Activated CD4-positive, alpha-beta memory T cell treated with anti-CD3 and anti-CD28 coated beads for 36 hours (primary cell): ENCODE data around the gene ENTR1. TPM values are rescaled to one million over a fixed set of nuclear protein-coding genes. Genes with fewer than 3 reads are reported as not detected.

ENCODE experiments used
- CTCF ChIA-PET: fragments of 350-600 bp; sonication (Branson Sonifier 250); formaldehyde crosslinking; loops from one replicate; lab custom pipeline; 2021; ENCODE audit warnings: antibody characterized with exemption, inconsistent platforms; lab: Charles Lee
- POLR2A ChIA-PET: fragments of 350-600 bp; sonication (Branson Sonifier 250); formaldehyde crosslinking; loops from one replicate; lab custom pipeline; 2021; ENCODE audit warnings: antibody characterized with exemption; lab: Charles Lee
- DNase-seq: peaks from one replicate; pipeline ENCODE4 v3.0.0-alpha.2; 2020
- H3K27ac Mint-ChIP-seq: one replicate; pipeline ENCODE4 v1.8.0; 2021; ENCODE audit warnings: mixed read lengths
- H3K27me3 Mint-ChIP-seq: one replicate; pipeline ENCODE4 v1.8.0; 2021; ENCODE audit warnings: mixed read lengths
- H3K36me3 Mint-ChIP-seq: one replicate; pipeline ENCODE4 v1.8.0; 2021; ENCODE audit warnings: mixed read lengths
- H3K4me1 Mint-ChIP-seq: one replicate; pipeline ENCODE4 v1.8.0; 2021; ENCODE audit warnings: low read depth, mixed read lengths
- H3K4me3 Mint-ChIP-seq: one replicate; pipeline ENCODE4 v1.8.0; 2021; ENCODE audit warnings: mild to moderate bottlenecking, mixed read lengths
- H3K9me3 Mint-ChIP-seq: one replicate; pipeline ENCODE4 v1.8.0; 2021; ENCODE audit warnings: mixed read lengths
- intact Hi-C: fragments of 100-400 bp; cut with micrococcal nuclease; formaldehyde crosslinking; loops from one replicate; pipeline ENCODE4 v1.15.1; 2023
- total RNA-seq, 2 experiments: library from RNA; stranded (reverse); gene quantifications; one replicate each; pipeline ENCODE4 v1.2.3, GENCODE V29; 2021

ENTR1 gene
- total RNA-seq, 2 experiments from 2014 or later = 66.9 to 74.9 TPM

GRCh38 chr9:136370687-136371532 is 39.5 kb downstream of the ENTR1 start:
- Mint-ChIP-seq H3K27ac (no peak overlapping the region), H3K36me3 (peaks cover 4% of the 10 kb centered on the region), H3K27me3 (no peaks in the 10 kb centered on the region), H3K9me3 (no peaks in the 10 kb centered on the region), H3K4me1 (no peaks in the 10 kb centered on the region), H3K4me3 (no peak overlapping the region)
- ChIA-PET CTCF (no interaction called here), POLR2A (no interaction called here)
- intact Hi-C loops = no loop called here
- no peak for DNase-seq

DNA sequence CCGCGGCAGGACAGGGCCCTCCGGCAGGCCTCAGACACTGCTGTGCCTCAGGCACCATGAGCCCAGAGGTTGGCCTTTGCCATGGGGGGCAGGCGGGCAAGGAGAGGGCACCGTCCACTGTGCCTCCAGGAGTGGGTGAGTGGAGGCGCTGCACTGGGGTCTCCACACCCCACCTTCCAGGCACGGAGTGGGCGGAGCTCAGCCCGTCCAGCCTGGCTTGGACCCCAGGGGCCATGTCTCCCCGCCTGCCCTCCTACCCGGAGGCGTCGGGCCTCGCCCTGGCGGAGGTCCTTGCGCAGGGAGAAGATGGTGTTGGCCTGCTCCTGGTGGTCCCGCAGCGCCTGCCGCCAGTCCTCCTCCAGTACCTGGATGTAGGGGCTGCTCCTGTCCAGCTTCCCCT is 40.4 kb downstream of the ENTR1 start:
- no peak overlapping the region for H3K27ac Mint-ChIP-seq
- H3K27me3 Mint-ChIP-seq = no peaks in the 10 kb centered on the region
- H3K9me3 Mint-ChIP-seq = no peaks in the 10 kb centered on the region
- no peak overlapping the region for H3K4me3 Mint-ChIP-seq
- no peaks in the 10 kb centered on the region for H3K36me3 Mint-ChIP-seq
- ChIA-PET CTCF (no interaction called here), POLR2A (no interaction called here)
- DNase-seq = no peak
- intact Hi-C loops = no loop called here
- no peaks in the 10 kb centered on the region for H3K4me1 Mint-ChIP-seq

DNA sequence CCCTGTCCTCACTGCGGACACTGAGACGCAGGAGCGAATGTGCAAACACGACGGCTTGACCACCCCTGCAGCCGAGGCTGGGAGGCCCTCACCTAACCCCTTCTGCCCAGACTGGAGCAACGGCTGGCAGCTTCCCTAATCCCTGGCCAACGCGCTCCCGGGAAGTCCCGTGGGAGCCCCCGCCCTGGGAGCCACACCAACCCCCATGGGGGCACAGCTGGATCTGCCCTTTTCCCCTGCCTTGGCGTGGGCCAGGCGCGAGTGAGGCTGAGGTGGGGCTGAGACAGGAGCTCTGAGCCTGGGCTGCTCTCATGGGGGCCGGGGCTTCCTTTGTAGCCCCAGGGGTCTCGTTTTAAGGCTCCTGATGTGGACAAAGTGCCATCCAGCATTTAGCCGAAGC is 42.2 kb downstream of the ENTR1 start:
- intact Hi-C loops = no loop called here
- no peak for DNase-seq

DNA sequence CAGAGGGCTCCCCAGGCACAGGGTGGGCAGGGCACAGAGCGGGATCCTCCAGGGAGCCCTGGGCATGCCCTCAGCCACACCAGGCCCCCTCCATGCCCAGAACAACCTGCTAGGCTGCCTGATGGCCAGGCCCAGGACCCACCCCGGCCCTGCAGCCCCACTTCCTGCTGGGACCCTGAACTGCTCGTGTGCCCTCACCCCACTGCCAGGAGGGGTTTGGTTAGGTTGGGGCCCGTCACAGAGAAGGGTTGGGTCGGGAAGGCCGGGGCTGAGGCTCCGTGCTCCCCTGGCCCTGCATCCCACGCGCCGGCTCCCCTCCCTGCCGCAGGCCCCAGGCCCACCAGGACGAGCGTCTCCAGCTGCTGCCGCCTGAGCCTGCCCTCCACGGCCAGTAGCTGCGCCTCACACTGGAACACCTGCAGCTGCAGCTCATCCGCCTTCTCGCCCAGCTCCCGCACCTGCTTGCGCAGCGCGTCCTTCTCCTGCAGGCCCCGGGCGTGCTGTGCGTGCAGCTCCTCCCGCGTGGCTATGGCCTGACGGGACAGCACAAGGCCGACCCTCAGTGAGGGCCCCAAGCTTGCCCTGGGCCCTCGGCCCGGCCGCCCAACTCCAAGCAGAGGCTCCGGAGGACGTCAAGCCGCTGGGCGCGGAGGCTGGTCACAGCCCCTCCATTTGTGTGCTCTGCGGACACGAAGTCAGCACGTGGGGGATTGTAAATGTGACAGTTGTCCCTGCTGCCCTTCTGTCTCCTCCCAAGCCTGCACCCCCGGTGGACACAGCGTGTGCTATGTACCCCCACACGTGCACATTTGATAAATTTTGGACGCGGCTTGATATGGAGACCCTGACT is 42.9 kb downstream of the ENTR1 start:
- H3K27ac Mint-ChIP-seq = no peak overlapping the region
- ChIA-PET POLR2A (interaction anchor here (1.1 kb wide), 1 partner anchor 17 kb away, joined by 4 read pairs; no protein-coding TSS in a partner anchor), CTCF (interaction anchor here (1.5 kb wide), 1 partner anchor 8 kb away, joined by 3 read pairs; no protein-coding TSS in a partner anchor)
- H3K9me3 Mint-ChIP-seq = no peaks in the 10 kb centered on the region
- H3K27me3 Mint-ChIP-seq = no peaks in the 10 kb centered on the region
- H3K4me1 Mint-ChIP-seq = peaks cover 7% of the 10 kb centered on the region
- no peak for DNase-seq
- H3K4me3 Mint-ChIP-seq = no peak overlapping the region
- H3K36me3 Mint-ChIP-seq = no peaks in the 10 kb centered on the region
- intact Hi-C loops = no loop called here

More for the DNA sequence above, 42.2 kb downstream of the ENTR1 start:
- Mint-ChIP-seq H3K27ac (no peak overlapping the region), H3K36me3 (no peaks in the 10 kb centered on the region), H3K4me1 (peaks cover 3% of the 10 kb centered on the region), H3K4me3 (no peak overlapping the region), H3K27me3 (no peaks in the 10 kb centered on the region), H3K9me3 (no peaks in the 10 kb centered on the region)
- ChIA-PET CTCF (no interaction called here), POLR2A (no interaction called here)

DNA sequence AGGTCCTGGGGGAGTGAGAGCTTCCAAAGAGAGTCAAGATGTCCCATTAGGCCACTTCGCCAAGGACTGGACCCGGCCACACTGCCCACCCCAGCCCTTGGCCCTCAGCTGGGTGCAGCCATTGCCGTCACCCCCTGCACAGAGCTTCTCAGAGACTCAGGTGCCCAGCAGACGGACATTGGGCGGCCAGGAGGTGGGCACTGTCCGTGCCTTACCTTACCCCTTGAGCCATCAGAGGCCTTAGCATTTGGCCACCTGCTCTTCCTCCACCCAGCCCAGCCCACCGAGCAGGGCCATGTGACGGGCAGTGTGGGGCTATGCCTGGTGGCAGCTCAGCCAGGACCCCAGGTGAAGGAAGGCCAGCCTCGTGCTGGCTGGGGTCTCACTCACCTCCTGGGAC is 43.6 kb downstream of the ENTR1 start:
- Mint-ChIP-seq H3K27ac (no peak overlapping the region), H3K4me1 (peaks cover 9% of the 10 kb centered on the region), H3K4me3 (no peak overlapping the region), H3K9me3 (no peaks in the 10 kb centered on the region), H3K27me3 (no peaks in the 10 kb centered on the region), H3K36me3 (no peaks in the 10 kb centered on the region)
- ChIA-PET CTCF (interaction anchor here (0.8 to 1.5 kb wide), 2 partner anchors 8 to 34 kb away, joined by 3 read pairs; no protein-coding TSS in a partner anchor), POLR2A (interaction anchor here (1.1 kb wide), 1 partner anchor 18 kb away, joined by 4 read pairs; no protein-coding TSS in a partner anchor)
- intact Hi-C loops = no loop called here
- no peak for DNase-seq

DNA sequence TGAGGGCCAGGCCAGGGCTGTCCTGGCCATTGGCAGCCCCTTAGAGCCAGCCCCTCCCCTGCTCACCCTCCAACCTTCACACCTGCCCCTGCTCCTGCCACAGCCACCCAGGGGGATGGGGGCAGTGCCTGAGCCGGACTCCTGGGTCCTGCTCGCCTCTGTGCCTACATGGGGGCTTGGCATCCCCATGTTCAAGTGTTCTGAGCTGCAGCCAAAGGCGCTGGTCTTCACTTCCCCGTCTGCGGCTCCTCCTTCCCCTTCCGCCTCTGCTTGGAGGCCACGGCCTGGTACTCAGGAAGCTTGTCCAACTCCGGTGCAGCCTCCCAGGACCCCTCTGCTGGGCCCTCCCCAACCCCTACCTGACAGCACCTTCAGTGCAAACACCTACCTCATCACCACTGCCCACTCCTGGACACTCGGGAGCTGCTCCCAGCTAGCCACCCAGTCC is 44.6 kb downstream of the ENTR1 start:
- Mint-ChIP-seq H3K27me3 (no peaks in the 10 kb centered on the region), H3K36me3 (no peaks in the 10 kb centered on the region), H3K4me1 (peaks cover 9% of the 10 kb centered on the region), H3K27ac (no peak overlapping the region), H3K9me3 (no peaks in the 10 kb centered on the region), H3K4me3 (no peak overlapping the region)
- POLR2A ChIA-PET = no interaction called here
- CTCF ChIA-PET = interaction anchor here (1.5 kb wide), 1 partner anchor 9 kb away, joined by 3 read pairs; no protein-coding TSS in a partner anchor
- intact Hi-C loops = no loop called here
- DNase-seq = no peak

- Mint-ChIP-seq H3K9me3 (no peaks in the 10 kb centered on the region), H3K36me3 (no peaks in the 10 kb centered on the region), H3K27me3 (no peaks in the 10 kb centered on the region), H3K4me3 (no peak overlapping the region), H3K4me1 (peaks cover 9% of the 10 kb centered on the region), H3K27ac (no peak overlapping the region)
- no peak for DNase-seq
- intact Hi-C loops = no loop called here
- ChIA-PET CTCF (interaction anchor here (1.3 to 2.4 kb wide), 2 partner anchors 35 to 74 kb away, joined by 3 to 12 read pairs; no protein-coding TSS in a partner anchor), POLR2A (no interaction called here)
Observed at GRCh38 chr9:136364942-136365774, 45.3 kb downstream of the ENTR1 start.

DNA sequence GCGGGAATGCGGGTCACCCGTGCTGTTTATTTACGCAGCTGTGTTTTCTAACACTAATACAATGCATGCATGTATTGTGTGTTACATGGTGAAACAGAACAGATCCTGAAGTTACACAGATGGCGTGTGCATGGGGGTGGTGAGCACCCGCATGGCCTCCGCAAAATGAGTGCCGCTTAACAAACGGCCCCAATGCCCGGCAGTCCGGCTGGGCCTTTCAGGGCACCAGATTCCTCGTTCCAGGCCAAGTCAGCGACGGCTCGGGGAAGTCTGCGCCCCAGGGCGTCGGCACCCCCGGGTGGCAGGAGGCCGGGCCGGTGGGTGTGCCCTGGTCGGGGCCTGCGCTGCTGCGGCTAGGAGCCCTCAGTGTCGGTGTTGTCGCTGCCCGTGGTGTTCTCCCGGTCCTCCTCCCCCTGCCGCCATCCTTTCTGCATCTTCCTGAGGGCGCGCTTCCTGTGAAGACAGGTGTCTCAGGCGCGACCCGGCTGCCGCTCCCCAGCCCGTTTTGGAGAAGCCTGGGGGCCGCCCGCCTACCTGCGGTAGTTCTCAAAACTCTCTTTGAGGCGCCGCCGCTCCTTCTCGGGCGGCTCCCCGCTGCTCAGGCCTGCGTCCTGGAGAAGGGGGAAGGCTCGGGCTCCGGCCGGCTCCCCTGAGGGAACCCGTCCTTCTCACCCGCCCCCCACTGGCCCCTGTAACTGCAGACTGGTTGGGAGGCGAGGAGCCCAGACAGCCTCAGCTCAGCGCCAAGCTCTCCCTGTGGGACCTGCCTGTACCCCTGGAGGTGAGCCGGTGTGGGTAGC is 46.3 kb downstream of the ENTR1 start:
- Mint-ChIP-seq H3K27ac (no peak overlapping the region), H3K9me3 (no peaks in the 10 kb centered on the region), H3K27me3 (no peaks in the 10 kb centered on the region), H3K36me3 (no peaks in the 10 kb centered on the region), H3K4me3 (peak overlapping the region; percentile 32), H3K4me1 (peaks cover 9% of the 10 kb centered on the region)
- intact Hi-C loops = loop anchor here (1.0 to 2.0 kb wide), 4 partner anchors 39 to 119 kb away; partner anchors contain the start of genes ENTR1, INPP5E, PMPCA and SEC16A
- CTCF ChIA-PET = interaction anchor here (0.6 to 2.4 kb wide), 19 partner anchors 10 to 403 kb away, joined by 3 to 13 read pairs (median 3); partner anchors contain the start of genes SNAPC4 and UBAC1
- POLR2A ChIA-PET = interaction anchor here (1.1 to 1.6 kb wide), 10 partner anchors 10 to 255 kb away, joined by 3 to 5 read pairs (median 4); partner anchors contain the start of genes ENTR1, GPSM1 and PMPCA
- DNase-seq = no peak

DNA sequence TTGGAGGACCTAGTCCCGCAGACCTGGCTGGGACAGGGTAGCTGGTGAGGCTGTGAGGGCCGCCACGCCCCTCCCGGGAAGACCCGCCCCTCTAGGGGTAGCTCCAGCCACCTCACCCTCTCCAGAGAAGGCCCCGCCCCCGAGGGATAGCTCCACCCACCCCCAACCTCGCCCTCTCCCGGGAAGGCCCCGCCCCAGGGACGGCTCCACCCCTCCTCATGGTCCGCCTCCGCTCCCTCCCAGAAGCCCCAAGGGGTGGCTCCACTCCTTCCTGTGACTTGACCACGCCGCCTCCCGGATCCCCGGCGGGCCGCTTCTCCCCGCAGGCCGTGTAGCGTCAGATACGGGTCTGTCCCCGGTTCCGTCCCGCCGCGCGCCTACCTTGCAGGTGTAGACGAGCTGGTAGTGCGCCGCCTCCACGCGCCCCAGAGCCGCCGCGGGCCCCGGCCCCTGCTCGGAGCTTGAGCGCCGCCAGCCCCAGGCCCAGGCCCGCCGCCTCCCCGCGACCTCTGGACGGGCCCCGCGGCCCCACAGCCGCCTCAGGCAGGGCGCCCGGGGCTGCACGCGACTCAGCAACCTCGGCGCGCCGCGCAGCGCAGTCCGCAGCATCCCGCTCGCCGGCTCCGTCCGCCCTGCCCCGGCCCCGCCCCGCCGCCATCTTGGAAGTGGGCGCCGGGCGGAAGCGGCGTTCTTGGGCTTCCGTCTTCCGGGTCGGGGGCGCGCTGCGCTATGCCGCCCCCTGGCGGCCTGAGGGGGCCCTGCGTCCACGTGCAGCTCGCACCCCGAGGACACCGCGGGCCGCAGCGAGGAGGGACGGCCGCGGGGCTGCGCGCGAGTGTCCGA is 47.1 kb downstream of the ENTR1 start, which contains the start of gene DNLZ:
Gene DNLZ (minus strand): TSS at position 639 of the 843 bp plus-strand sequence. CDS start 30 bp downstream, at position 609.
- Mint-ChIP-seq H3K27me3 (no peaks in the 10 kb centered on the region), H3K4me3 (peak within 1 kb of the TSS; percentile 83), H3K27ac (peak within 1 kb of the TSS; percentile 88), H3K4me1 (peaks cover 9% of the 10 kb centered on the region), H3K36me3 (no peaks in the 10 kb centered on the region), H3K9me3 (no peaks in the 10 kb centered on the region)
- ChIA-PET CTCF (interaction anchor here (0.6 to 2.4 kb wide), 24 partner anchors 9 to 402 kb away, joined by 3 to 13 read pairs (median 3); partner anchors contain the start of genes SNAPC4 and UBAC1), POLR2A (interaction anchor here (0.8 to 1.6 kb wide), 12 partner anchors 9 to 254 kb away, joined by 3 to 5 read pairs (median 4); partner anchors contain the start of genes ENTR1, GPSM1 and PMPCA)
- DNase-seq = peak; percentile 98
- intact Hi-C loops = loop anchor here (1.0 to 2.0 kb wide), 4 partner anchors 40 to 120 kb away; partner anchors contain the start of genes ENTR1, INPP5E, PMPCA and SEC16A
